GM12878 (cell line): ENCODE results near the gene ADAMTS19. TPM values are rescaled to one million over a fixed set of nuclear protein-coding genes. Genes with fewer than 3 reads are reported as not detected.

ENCODE experiments used
- ATAC-seq: fragments of 200-7000 bp; cut with Tn5 transposase; 3 replicates; pipeline ENCODE4 v1.9.1; 2020; ENCODE audit warnings: mild to moderate bottlenecking, moderate library complexity
- BruUV-seq: library from RNA; stranded (reverse); fragments of 400-500 nt; replicated peaks from 2 replicates; lab custom pipeline; 2021; lab: Mats Ljungman, UMichigan
- CTCF ChIA-PET: fragments of 300-600 bp; sonication (Branson Sonifier 250); formaldehyde crosslinking; extraction: SDS; loops from one replicate; lab custom pipeline; 2021; ENCODE audit warnings: inconsistent platforms; lab: Yijun Ruan, JAX
- POLR2A ChIA-PET: fragments of 350-600 bp; formaldehyde crosslinking; extraction: SDS; loops from one replicate; lab custom pipeline; 2021; ENCODE audit warnings: inconsistent platforms; lab: Charles Lee
- RAD21 ChIA-PET: fragments of 300-600 bp; sonication (Branson Sonifier 250); formaldehyde crosslinking; loops from one replicate; lab custom pipeline; 2023; ENCODE audit warnings: antibody characterized with exemption; ENCODE audit not compliant: unreplicated experiment; lab: Charles Lee
- SMC1A ChIA-PET: fragments of 300-600 bp; sonication (Branson Sonifier 250); formaldehyde crosslinking; loops from one replicate; lab custom pipeline; 2023; ENCODE audit not compliant: unreplicated experiment, uncharacterized antibody; lab: Charles Lee
- DNase-seq: peaks from one replicate; pipeline ENCODE4 v3.0.0-alpha.2; 2011; ENCODE audit warnings: low read depth, low spot score
- FAIRE-seq: peaks from 3 replicates; lab custom pipeline; 2011; peaks lifted over from hg19 to GRCh38; lab: Jason Lieb, UNC
- H2AFZ ChIP-seq: 2 replicates; pipeline ENCODE4 v1.6.0; 2011; ENCODE audit warnings: low read depth, low read length, control low read depth; ENCODE audit not compliant: control insufficient read depth
- H3K27ac ChIP-seq: 2 replicates; pipeline ENCODE4 v1.5.1; 2011; ENCODE audit warnings: control low read depth; ENCODE audit not compliant: control insufficient read depth, insufficient read depth
- H3K27me3 ChIP-seq, 2 experiments: replicated peaks in 1 of 2; 2 replicates each; pipeline versions ENCODE4 v1.6.0 to v1.6.1; 2011; ENCODE audit warnings: low read length in 1 of 2; ENCODE audit not compliant: control insufficient read depth in 2 of 2, insufficient read depth in 2 of 2
- H3K36me3 ChIP-seq, 2 experiments: 2 replicates each; pipeline ENCODE4 v1.5.1; 2011; ENCODE audit warnings: low read length in 1 of 2; ENCODE audit not compliant: control insufficient read depth in 2 of 2, insufficient read depth in 2 of 2
- H3K4me1 ChIP-seq: 2 replicates; pipeline ENCODE4 v1.6.1; 2011; ENCODE audit warnings: mild to moderate bottlenecking, low read length, moderate library complexity, mixed read lengths; ENCODE audit not compliant: control insufficient read depth, insufficient read depth
- H3K4me2 ChIP-seq: 2 replicates; pipeline ENCODE4 v1.6.0; 2011; ENCODE audit warnings: control low read depth; ENCODE audit not compliant: control insufficient read depth, insufficient read depth
- H3K4me3 ChIP-seq: fragments of 200-600 bp; sonication (generic); 2 replicates; pipeline ENCODE4 v1.5.1; 2016
- H3K79me2 ChIP-seq: 2 replicates; pipeline ENCODE4 v1.6.0; 2011; ENCODE audit warnings: low read length; ENCODE audit not compliant: control insufficient read depth, insufficient read depth
- H3K9ac ChIP-seq: 2 replicates; pipeline ENCODE4 v1.8.0; 2011; ENCODE audit warnings: low read length, control low read depth, mixed read lengths; ENCODE audit not compliant: control insufficient read depth, insufficient read depth
- H3K9me3 ChIP-seq: replicated peaks from 3 replicates; pipeline ENCODE4 v1.5.1; 2011; ENCODE audit warnings: mild to moderate bottlenecking, low read length; ENCODE audit not compliant: control insufficient read depth, insufficient read depth
- H4K20me1 ChIP-seq: 2 replicates; pipeline ENCODE4 v1.6.0; 2011; ENCODE audit not compliant: control insufficient read depth, insufficient read depth
- CBFB ChIP-seq: IDR thresholded peaks from 2 replicates; pipeline ENCODE4 v1.6.1; 2016; ENCODE audit warnings: antibody characterized with exemption, low read depth
- EGR1 ChIP-seq, 2 experiments: IDR thresholded peaks; 1 replicate in 1 of 2; 2 replicates in 1 of 2; pipeline ENCODE4 v1.6.1; 2011 to 2012; ENCODE audit warnings: low read depth in 2 of 2, low read length in 2 of 2, borderline replicate concordance in 1 of 2, mild to moderate bottlenecking in 1 of 2, moderate library complexity in 1 of 2
- WGBS: methylation state at CpG from one replicate; pipeline ENCODE4 v1.1.6; 2016; ENCODE audit warnings: low lambda C conversion rate; ENCODE audit not compliant: insufficient replicate concordance, insufficient coverage; ENCODE audit errors: missing lambda C conversion rate; 5-methylcytosine and 5-hydroxymethylcytosine counted together
- in situ Hi-C: fragments of 300-500 bp; cut with MboI; formaldehyde crosslinking; loops from 9 replicates; pipeline ENCODE4 v1.14.3; 2018; ENCODE audit warnings: mixed read lengths
- intact Hi-C: fragments of 100-400 bp; cut with micrococcal nuclease; formaldehyde crosslinking; loops from one replicate; pipeline ENCODE4 v1.14.2; 2022; ENCODE audit not compliant: unreplicated experiment
- polyA plus RNA-seq, 11 experiments: library from polyadenylated mRNA; depleted of rRNA in 4 of 11; unstranded in 6 of 11; stranded (reverse) in 5 of 11; fragments of >200 nt; fragmentation: Nextera tagmentation in 4 of 11; fragmentation: Illumina TruSeq in 1 of 11; extraction: Ambion mirVana in 4 of 11; extraction: Trizol in 1 of 11; gene quantifications; 1 replicate in 1 of 11; 2 replicates in 10 of 11; pipeline versions ENCODE4 v1.2.1 to v1.2.3, GENCODE V29; 2011 to 2016; ENCODE audit warnings: inconsistent platforms in 2 of 11, missing spikeins in 2 of 11, low read depth in 1 of 11
- total RNA-seq, 4 experiments: library from RNA; depleted of rRNA in 3 of 4; stranded (reverse); fragments of >200 nt in 3 of 4; fragmentation: Illumina TruSeq in 1 of 4; extraction: Trizol in 1 of 4; gene quantifications; 2 replicates each; pipeline versions ENCODE4 v1.2.1 to v1.2.3, GENCODE V29; 2013 to 2021
- TF ChIP-seq, protein P1 (sequence below): fragments of 450-650 bp; IDR thresholded peaks from 2 replicates; pipeline ENCODE4 v1.6.1; 2017; ENCODE audit warnings: mild to moderate bottlenecking, moderate library complexity

ADAMTS19 gene
- total and polyA plus RNA-seq, 10 of the 15 experiments (the other 5 are each of a cell fraction or from before 2014, with no cell fraction given) = not detected

- no peaks in the 10 kb centered on the region for H4K20me1 ChIP-seq
- no peak overlapping the region for H3K4me3 ChIP-seq
- WGBS = 0% methylated on average over 2 of the region's 2 CpGs
- no TSS peak for BruUV-seq
- H3K36me3 ChIP-seq = no peaks in the 10 kb centered on the region
- TF ChIP-seq EGR1 (IDR thresholded peaks at IDR 0.05; ENCODE audit: borderline replicate concordance in 1 of 2, low read depth in 2 of 2, low read length in 2 of 2) (no peak), CBFB (no peak)
- TF ChIP-seq, protein P1, sequence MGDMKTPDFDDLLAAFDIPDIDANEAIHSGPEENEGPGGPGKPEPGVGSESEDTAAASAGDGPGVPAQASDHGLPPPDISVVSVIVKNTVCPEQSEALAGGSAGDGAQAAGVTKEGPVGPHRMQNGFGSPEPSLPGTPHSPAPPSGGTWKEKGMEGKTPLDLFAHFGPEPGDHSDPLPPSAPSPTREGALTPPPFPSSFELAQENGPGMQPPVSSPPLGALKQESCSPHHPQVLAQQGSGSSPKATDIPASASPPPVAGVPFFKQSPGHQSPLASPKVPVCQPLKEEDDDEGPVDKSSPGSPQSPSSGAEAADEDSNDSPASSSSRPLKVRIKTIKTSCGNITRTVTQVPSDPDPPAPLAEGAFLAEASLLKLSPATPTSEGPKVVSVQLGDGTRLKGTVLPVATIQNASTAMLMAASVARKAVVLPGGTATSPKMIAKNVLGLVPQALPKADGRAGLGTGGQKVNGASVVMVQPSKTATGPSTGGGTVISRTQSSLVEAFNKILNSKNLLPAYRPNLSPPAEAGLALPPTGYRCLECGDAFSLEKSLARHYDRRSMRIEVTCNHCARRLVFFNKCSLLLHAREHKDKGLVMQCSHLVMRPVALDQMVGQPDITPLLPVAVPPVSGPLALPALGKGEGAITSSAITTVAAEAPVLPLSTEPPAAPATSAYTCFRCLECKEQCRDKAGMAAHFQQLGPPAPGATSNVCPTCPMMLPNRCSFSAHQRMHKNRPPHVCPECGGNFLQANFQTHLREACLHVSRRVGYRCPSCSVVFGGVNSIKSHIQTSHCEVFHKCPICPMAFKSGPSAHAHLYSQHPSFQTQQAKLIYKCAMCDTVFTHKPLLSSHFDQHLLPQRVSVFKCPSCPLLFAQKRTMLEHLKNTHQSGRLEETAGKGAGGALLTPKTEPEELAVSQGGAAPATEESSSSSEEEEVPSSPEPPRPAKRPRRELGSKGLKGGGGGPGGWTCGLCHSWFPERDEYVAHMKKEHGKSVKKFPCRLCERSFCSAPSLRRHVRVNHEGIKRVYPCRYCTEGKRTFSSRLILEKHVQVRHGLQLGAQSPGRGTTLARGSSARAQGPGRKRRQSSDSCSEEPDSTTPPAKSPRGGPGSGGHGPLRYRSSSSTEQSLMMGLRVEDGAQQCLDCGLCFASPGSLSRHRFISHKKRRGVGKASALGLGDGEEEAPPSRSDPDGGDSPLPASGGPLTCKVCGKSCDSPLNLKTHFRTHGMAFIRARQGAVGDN = no peak
- no peak overlapping the region for H3K4me2 ChIP-seq
- no peak overlapping the region for H3K27ac ChIP-seq
- CTCF ChIA-PET = no interaction called here
- DNase-seq (no peak), ATAC-seq (no peak), FAIRE-seq (no peak)
- H3K4me1 ChIP-seq = no peaks in the 10 kb centered on the region
- SMC1A ChIA-PET = no interaction called here
- no peaks in the 10 kb centered on the region for H3K9me3 ChIP-seq
- in situ Hi-C loops (no loop called here), intact Hi-C loops (no loop called here)
- H2AFZ ChIP-seq = no peak overlapping the region
- H3K9ac ChIP-seq = no peak overlapping the region
- no peaks in the 10 kb centered on the region for H3K27me3 ChIP-seq
- H3K79me2 ChIP-seq = no peaks in the 10 kb centered on the region
- POLR2A ChIA-PET = no interaction called here
- RAD21 ChIA-PET = no interaction called here
Observed at GRCh38 chr5:129412721-129413120, 47.4 kb upstream of the ADAMTS19 start.
